Tibial nerve (tissue), 4 donors: ENCODE results near the gene NT5C1B. TPM values are rescaled to one million over a fixed set of nuclear protein-coding genes. Genes with fewer than 3 reads are reported as not detected.

ENCODE experiments used
- DNase-seq, 2 donors: peaks; one replicate each; pipeline ENCODE4 v3.0.0-alpha.2; 2019; ENCODE audit warnings: low spot score in 2 of 2
- H3K27ac ChIP-seq, 4 donors: fragments of 200-600 bp; sonication (generic) in 3 of 4; one replicate each; pipeline ENCODE4 v1.5.1; 2017 to 2019; ENCODE audit warnings: mild to moderate bottlenecking in 1 of 4
- H3K27me3 ChIP-seq, 2 donors: fragments of 200-600 bp; sonication (generic) in 1 of 2; one replicate each; pipeline versions ENCODE4 v1.5.1 to v1.6.0; 2017 to 2019
- H3K36me3 ChIP-seq, 3 donors: fragments of 200-600 bp; sonication (generic); one replicate each; pipeline ENCODE4 v1.5.1; 2018 to 2019
- H3K4me1 ChIP-seq, 4 donors: fragments of 200-600 bp; sonication (generic) in 3 of 4; one replicate each; pipeline ENCODE4 v1.5.1; 2017 to 2019
- H3K4me3 ChIP-seq, 4 donors: fragments of 200-600 bp; sonication (generic) in 3 of 4; one replicate each; pipeline ENCODE4 v1.5.1; 2017 to 2019; ENCODE audit warnings: mild to moderate bottlenecking in 1 of 4, moderate library complexity in 1 of 4
- H3K9me3 ChIP-seq, 4 donors: fragments of 200-600 bp; sonication (generic) in 3 of 4; one replicate each; pipeline ENCODE4 v1.5.1; 2017 to 2019
- CTCF ChIP-seq, 5 experiments: fragments of 200-600 bp in 3 of 5; fragments of 450-650 bp in 2 of 5; sonication (generic) in 3 of 5; IDR thresholded peaks; one replicate each; pipeline ENCODE4 v1.5.1; 2016 to 2019; ENCODE audit warnings: antibody characterized with exemption in 5 of 5, mild to moderate bottlenecking in 3 of 5, moderate library complexity in 2 of 5
- EP300 ChIP-seq, 2 donors: sonication (generic); formaldehyde crosslinking; IDR thresholded peaks; one replicate each; pipeline ENCODE4 v1.6.1; 2017; ENCODE audit warnings: antibody characterized with exemption in 2 of 2, mild to moderate bottlenecking in 1 of 2
- POLR2A ChIP-seq, 2 donors: fragments of 450-650 bp; IDR thresholded peaks; one replicate each; pipeline ENCODE4 v1.6.1; 2017; ENCODE audit warnings: antibody characterized with exemption in 2 of 2, mild to moderate bottlenecking in 2 of 2, moderate library complexity in 2 of 2
- WGBS, 2 donors: methylation state at CpG; one replicate each; pipeline ENCODE4 v1.1.5; 2018; 5-methylcytosine and 5-hydroxymethylcytosine counted together
- total RNA-seq, 4 donors: library from RNA; depleted of rRNA; stranded (reverse); fragments of >200 nt; gene quantifications; one replicate each; pipeline ENCODE4 v1.1.0, GENCODE V29; 2016

Gene NT5C1B
- total RNA-seq, 4 donors from 2014 or later = not detected

- H3K4me1 ChIP-seq = no peaks in the 10 kb centered on the region
- 78 to 90% methylated on average over 3 of the region's 3 CpGs for WGBS, 2 donors
- DNase-seq = no peak
Measured at GRCh38 chr2:18525852-18526251, 63.5 kb downstream of the NT5C1B start.

GRCh38 chr2:18525236-18525635 lies 64.1 kb downstream of the NT5C1B start:
- Histone ChIP-seq H3K27me3 (no peaks in the 10 kb centered on the region), H3K36me3 (no peaks in the 10 kb centered on the region)
- no peak for TF ChIP-seq POLR2A (IDR thresholded peaks at IDR 0.05)
- no peak for TF ChIP-seq CTCF (IDR thresholded peaks at IDR 0.05)
- TF ChIP-seq EP300 (IDR thresholded peaks at IDR 0.05) = no peak

More at GRCh38 chr2:18525852-18526251, 63.5 kb downstream of the NT5C1B start:
- no peaks in the 10 kb centered on the region for H3K27me3 ChIP-seq
- no peaks in the 10 kb centered on the region for H3K36me3 ChIP-seq
- no peak overlapping the region for H3K4me3 ChIP-seq
- no peak overlapping the region for H3K27ac ChIP-seq
- no peaks in the 10 kb centered on the region for H3K9me3 ChIP-seq
- TF ChIP-seq EP300 (IDR thresholded peaks at IDR 0.05) = no peak
- no peak for TF ChIP-seq POLR2A (IDR thresholded peaks at IDR 0.05)
- no peak for TF ChIP-seq CTCF (IDR thresholded peaks at IDR 0.05)

GRCh38 chr2:18522484-18523146 lies 66.8 kb downstream of the NT5C1B start:
- Histone ChIP-seq H3K4me1 (peaks cover 0 to 15% (median 0%) of the 10 kb centered on the region in 4 donors), H3K27ac (no peak overlapping the region), H3K9me3 (no peaks in the 10 kb centered on the region), H3K27me3 (no peaks in the 10 kb centered on the region), H3K4me3 (no peak overlapping the region), H3K36me3 (no peaks in the 10 kb centered on the region)
- no peak for TF ChIP-seq CTCF (IDR thresholded peaks at IDR 0.05)
- no peak for TF ChIP-seq POLR2A (IDR thresholded peaks at IDR 0.05)
- TF ChIP-seq EP300 (IDR thresholded peaks at IDR 0.05) = no peak
- WGBS, 2 donors = 96 to 98% methylated on average over 2 of the region's 2 CpGs
- no peak for DNase-seq

More at GRCh38 chr2:18525236-18525635, 64.1 kb downstream of the NT5C1B start:
- H3K4me1 ChIP-seq = peaks cover 0 to 6% (median 0%) of the 10 kb centered on the region in 4 donors
- no peak for DNase-seq
- H3K27ac ChIP-seq = no peak overlapping the region
- H3K4me3 ChIP-seq = no peak overlapping the region
- H3K9me3 ChIP-seq = no peaks in the 10 kb centered on the region
- WGBS, 2 donors = 95 to 98% methylated on average over 2 of the region's 2 CpGs

GRCh38 chr2:18520451-18521425 lies 68.6 kb downstream of the NT5C1B start:
- peaks cover 0 to 15% (median 0%) of the 10 kb centered on the region in 4 donors for H3K4me1 ChIP-seq
- H3K36me3 ChIP-seq = no peaks in the 10 kb centered on the region
- H3K27ac ChIP-seq = no peak overlapping the region
- DNase-seq = peak; percentile 74 to 90
- no peaks in the 10 kb centered on the region for H3K9me3 ChIP-seq
- no peak overlapping the region for H3K4me3 ChIP-seq
- WGBS, 2 donors = 45 to 49% methylated on average over 16 of the region's 16 CpGs
- peak; percentile 77 to 89 (median 84) for TF ChIP-seq CTCF (IDR thresholded peaks at IDR 0.05)
- no peak for TF ChIP-seq EP300 (IDR thresholded peaks at IDR 0.05)
- TF ChIP-seq POLR2A (IDR thresholded peaks at IDR 0.05) = no peak
- H3K27me3 ChIP-seq = no peaks in the 10 kb centered on the region
